Stimulated activated CD8-positive, alpha-beta memory T cell treated with anti-CD3 and anti-CD28 coated beads, Interleukin-15, amount 100 ng/mL, for 4 hours (primary cell): ENCODE results near the gene ZBTB47.

Experiments used
- DNase-seq, 2 donors: peaks; one replicate each; pipeline ENCODE4 v3.0.0-alpha.2; 2020; ENCODE audit warnings: low read depth in 2 of 2

The ZBTB47 gene

DNA sequence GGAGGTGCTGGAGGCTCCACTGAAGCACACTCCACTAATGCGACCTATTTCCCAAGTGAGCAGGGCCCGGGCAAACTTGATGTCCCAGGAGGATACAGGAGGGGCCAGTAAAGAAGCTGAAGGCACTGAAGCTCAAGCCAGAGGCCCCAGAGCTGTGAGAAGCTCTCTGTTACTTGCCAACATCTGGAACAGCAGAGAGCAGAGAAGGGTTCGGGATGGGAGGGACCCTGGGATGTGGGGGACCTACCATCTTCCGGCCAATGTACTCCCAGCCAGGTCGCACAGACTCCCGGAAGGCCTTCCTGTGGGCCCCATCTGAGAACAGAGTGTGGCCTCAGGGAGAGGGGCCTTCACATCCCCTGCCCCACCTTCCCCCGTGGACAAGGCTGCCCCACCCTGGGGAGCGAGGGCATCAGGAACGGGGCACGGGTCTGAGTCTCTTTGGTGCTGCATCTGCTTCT, 46.0 kb downstream of the ZBTB47 start:
- no peak for DNase-seq

DNA sequence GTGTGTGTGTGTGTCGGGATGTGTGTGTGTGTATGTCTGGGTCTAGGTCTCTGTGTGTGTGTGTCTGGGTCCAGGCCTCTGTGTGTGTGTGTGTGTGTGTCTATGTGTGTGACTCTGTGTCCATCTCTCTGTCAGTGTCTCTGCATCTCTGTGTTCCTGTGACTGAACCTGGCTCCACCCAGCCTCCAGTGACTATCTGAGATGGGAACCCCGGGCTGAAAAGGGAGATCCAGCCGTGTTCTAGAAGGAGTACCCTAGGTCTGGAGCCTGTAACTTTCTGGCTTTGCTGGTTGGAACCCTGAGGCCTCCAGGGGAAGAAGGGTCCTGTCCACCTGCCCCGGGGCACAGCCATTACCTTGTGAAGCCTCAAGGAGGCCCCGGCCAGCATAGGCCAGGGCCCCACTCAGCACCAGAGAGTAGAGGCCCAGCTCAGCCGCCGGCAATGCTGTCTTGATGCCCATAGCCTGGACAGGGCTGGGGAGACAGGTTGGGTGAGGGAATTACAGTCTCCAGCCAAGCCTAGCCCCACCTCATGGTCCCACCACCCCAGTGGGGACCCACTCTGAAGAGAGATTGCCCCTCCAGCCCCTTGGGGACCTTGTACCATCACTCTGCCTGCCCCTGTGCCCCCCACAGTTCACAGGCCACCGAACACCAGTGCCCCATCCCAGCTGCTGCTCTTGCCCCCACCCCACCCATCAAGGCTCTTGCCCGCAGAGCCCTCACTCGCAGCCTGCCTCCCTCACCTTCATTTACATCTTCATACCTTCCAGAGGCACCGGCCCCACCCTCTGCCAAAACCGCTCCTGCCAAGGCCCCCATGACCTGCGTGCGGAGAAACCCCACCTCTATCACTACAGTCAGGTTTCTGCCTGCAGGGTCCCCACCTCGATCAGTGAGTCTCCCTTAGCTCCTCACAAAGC, 47.1 kb downstream of the ZBTB47 start:
- no peak for DNase-seq

DNA sequence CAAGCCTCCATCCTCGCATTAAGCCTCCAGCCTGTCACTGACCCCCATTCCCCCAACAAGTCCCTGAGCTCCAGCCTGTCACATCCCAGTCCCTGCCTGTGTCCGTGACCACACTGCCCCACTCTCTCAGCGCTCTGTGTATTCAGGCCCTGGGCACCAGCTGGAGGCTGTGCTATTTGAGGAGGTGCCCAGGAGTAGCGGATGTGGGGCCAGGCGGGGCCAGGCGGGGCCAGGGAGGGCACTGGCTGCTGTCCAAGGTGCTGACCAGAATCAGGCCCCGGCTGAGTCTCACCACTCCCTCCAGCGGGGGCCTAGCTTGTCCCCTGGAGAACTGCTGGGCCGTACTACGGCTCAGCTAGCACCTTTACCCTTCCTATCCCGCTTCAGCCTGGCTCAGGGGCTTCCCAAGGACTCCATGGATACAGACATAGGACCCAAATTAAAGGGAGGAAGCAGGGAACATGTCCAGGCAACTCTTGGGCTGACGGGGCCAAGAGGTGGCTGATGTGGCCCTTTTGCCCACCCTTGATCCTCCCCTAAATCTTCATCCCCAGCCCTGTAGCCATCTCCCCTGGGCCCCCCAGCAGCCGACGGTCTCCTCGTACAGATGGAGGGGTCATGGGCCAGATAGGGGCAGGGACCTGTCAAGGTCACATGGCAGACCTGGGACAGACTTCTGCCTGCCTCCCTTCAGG, 48.0 kb downstream of the ZBTB47 start:
- DNase-seq: no peak

- DNase-seq: no peak
Measured at GRCh38 chr3:42702066-42702951, 48.8 kb downstream of the ZBTB47 start, which contains the start of gene HHATL. TSS of gene HHATL (minus strand) at chr3:42702798. CDS start at chr3:42700826, 1,972 bp downstream.

GRCh38 chr3:42702982-42703694, 49.6 kb downstream of the ZBTB47 start:
- DNase-seq: no peak

GRCh38 chr3:42703695-42704025, 50.2 kb downstream of the ZBTB47 start:
- no peak for DNase-seq

DNA sequence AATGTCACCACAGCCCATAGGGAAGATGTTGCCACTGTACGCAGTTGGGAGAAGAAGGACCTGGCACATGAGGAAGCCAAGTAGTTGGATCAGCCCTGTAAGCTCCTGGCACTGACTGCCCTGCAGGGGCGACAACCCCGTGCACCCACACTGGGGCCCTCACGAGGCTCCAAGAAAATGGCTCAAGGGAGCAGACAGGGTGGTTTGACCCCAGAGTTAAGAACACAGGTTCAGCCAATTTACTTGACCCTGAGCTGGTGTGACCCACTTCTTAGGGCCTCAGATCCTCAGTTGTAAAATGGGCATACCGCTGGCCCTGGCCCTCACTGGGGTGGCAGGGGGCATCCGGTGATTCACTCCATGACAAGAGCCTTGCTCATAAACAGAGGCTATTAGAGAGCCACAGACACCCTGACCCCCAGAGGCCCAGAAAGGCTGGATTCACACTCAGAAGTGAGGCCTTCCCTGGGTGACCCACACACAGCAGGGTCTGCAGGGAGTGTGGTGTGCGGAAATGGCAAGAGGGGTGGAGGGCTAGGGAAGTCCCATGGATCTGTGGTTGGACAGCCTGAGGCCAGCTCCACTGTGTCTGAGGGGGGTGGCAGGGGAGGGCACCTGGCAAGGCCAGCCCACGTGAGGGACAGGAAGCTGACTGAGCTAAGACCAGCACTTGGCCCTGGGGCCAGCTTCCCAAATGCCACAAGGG, 50.8 kb downstream of the ZBTB47 start:
- DNase-seq: no peak

DNA sequence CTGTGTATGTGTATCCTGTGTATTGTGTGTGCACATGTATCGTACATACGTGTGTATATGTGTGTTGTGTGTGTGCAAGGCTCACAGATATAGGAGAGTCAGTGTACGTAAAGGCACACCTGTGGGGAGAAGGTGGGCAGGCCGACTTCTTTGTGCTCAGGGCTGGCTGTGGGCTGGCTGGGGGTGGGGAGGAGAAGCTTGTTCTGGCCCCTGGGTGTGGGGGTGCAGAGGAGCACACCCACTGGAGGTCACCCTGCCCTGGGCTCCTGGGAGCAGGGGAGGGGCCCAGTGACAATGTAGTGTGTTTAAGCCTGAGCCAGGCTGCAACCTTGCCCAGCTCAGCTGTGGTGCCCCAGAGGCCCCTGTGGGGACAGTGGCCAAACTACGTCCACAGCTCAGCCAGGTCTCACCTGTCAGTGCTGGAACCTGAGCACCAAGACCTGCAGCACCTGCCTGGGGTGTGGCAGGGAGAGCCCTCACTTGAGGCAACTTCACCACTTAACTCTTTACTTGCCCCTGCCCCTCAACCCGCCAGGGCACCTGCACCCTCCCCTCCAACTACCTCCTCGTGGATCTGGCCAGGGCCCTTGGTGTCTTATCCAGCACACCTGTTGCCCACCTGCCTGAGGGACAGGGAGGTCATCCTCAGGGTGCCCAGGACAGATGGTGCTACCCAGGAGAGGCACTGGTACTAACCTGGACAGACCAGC, 51.7 kb downstream of the ZBTB47 start:
- no peak for DNase-seq

DNA sequence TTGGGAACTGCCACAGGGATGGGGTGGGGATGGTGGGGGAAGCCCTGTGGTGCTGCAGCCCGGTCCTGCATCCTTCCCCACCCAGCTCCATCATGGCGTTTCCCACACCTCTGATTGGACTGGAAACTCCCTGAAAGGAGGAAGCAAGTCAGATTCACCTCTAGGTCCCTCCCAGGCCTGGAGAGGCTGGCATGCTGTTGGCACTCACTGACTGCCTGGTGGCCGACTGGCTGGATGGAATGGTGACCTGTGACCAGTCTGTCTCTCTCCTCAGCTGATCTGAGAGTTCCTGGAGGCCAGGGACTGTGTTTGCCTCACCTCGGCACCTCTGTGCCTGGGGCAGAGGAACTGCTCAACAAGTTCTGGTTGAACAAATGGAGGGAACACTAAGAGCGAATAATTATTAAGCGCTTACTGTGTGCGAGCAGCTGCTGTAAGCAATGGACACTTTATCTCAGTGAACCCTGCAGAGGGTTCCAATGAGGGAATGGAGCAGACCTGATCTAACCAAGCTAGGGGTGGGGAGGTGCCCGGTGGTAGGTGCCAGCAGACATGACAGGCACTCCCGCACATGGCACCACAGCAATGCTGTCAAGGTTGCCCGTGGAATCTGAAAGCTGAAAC, 52.6 kb downstream of the ZBTB47 start:
- no peak for DNase-seq

DNA sequence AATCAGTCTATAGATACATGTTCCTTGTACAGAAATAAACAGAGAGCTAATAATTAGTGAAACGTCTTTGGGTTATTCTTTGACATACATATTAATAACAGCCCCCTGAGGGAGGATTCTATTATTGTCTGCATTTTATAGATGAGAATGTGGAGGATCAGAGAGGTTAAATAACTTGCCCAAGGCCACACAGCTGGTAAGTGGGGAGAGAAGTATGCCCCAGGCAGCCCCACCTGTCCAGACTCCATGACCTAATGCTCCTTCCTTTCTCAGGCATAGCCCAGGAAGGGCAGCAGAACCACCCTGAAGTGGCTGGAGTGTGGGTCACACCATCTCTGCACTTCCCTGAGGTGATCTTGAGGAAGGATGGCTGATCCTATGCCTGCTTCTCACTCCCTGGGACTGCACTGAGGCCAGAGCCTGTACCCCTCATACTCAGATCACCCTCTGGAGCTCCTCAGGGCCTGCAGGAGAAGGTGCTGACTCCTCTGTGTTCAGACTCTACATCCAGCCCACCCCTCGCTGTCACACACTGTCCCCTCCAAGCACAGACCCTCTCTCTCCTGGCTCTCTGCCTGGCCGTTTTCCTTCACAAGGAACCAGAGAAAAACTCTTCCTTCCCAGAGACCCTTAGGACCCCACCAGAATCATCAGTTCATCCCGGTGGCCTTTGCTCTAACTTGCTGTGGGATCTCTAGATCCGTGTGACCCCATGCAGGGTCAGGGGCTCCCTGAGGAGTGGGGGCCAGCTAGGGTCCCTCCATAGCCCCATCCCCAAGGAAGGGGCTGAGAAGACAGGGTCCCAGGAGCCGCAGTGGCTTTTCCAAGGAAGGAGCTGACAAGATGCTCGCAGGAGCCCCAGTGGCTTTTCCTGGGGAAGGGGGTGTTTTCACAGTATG, 53.5 kb downstream of the ZBTB47 start:
- no peak for DNase-seq

DNA sequence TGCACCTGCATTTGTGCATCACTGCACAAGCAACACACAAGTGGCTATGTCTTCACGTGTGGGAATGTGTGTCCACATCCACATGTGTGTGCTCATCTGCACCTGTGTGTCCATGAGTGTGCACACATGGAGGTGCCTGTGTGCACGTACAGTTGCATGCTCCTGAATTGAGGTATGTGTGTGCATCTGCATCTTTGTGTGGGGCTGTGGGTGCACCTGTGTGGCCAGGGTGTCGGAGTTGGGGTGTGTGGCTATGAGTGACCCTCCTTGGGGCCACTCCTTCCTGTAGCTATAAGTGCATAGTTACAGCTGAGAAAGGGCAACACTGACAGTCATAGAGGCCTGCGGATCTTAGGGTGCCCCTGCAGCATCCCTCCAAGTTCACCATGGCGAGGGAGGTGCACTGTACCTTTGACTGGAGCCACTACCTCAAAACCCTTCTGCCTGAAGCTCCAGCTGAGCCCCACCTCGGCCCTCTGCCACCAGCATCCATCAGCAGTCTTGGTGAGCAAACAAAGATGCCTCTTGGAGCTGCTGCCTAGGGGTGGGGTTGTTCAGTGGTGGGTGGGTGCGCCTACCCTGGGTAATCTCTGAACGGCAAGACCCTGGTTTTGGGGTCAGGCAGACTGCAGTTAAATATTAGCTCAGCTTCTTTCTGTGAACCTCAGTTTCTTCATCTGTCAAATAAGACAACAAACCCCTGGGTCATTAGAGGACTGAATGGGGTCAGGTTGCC, 54.3 kb downstream of the ZBTB47 start:
- no peak for DNase-seq

DNA sequence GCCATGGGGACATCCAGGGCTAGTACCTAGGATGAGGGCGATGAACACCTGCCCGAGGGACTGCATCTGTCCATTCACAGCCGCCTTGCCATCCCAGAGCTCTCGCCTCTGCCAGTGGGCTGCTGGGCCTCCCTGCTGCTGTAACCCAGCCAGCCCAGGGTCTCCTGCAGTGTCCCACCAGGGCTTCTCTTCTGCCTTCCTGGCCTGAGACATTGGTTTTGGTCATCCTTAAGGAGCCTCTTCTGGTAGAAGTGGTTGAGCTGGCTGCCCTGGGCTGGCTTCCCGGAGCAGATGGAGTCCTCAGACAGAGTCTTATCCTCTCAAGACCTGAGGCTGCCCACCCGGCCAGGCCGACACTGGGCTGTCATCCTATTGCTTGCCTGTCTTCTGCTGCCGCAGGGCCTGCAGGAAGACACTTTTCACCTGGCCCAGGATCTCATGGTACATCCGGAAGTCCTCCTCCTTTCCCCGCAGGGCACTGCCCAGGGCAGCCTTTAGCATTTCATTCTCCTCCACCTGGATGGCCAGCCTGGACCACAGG, 55.2 kb downstream of the ZBTB47 start:
- DNase-seq: no peak

DNA sequence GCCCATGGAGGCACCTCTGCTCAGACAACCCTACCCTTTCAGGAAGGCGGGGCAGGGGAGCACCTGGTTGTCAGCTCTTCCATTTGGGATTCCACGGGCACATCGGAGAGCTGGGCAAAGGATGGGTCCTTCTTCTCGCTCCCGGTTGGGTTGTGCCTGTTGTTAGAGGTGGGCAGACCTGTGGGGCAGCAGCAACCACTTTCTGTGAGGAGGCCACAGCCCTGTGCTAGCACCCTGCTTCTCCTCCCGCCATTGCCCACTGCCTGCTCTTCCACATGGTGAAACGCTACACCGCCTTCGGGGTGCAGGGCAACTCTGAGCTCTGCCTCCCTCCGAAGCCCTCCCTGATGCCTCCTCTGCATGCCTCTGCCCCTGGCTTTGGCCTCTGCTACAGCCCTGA, 56.1 kb downstream of the ZBTB47 start:
- DNase-seq: no peak

DNA sequence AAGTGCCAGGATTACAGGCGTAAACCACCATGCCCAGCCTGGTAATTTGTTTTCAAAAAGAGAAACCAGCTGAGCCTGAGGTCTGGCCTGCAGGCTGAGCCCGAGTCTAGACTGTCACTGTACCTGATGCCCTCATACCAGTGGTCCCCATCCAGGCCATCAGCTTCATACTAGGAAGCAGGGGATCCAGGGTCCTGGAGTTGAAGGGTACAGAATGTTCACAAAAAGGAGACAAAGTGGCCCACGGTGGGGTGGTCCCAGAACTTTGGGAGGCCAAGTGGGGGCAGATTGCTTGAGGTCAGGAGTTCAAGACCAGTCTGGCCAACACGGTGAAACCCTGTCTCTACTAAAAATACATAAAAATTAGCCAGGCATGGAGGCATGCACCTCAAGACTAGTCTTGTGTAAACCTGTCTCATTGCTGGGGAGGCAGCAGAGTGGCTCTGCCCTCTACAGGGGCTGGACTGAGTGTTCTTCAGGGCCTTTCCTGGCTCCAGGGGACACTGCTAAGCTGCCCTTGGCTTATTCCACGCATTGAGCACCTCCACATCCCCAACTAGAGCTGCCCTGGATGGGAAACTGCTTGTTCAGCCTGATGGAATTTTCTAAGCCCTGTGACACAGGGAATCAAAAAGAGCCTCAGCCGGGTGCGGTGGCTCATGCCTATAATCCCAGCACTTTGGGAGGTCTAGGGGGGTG, 57.0 kb downstream of the ZBTB47 start:
- no peak for DNase-seq

- no peak for DNase-seq
Measured at GRCh38 chr3:42711491-42712343, 58.2 kb downstream of the ZBTB47 start.

DNA sequence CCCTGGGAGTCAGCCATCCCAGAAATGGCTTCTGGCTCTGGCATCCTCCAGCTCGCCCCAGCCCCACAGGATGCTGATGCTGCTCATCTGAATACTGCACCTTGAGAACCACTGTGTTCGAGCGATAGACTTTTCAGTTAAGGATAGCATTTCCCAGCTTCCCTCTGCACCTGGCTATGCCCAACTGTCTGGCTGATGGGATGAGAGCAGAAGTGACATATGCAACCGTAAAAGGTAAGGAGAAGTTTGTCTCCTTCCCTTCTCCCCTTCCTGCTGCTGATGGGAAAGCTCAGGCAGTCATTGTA, 58.8 kb downstream of the ZBTB47 start:
- DNase-seq: no peak
